MM.1S (cell line): ENCODE results near the gene PPEF1.

Experiments used
- DNase-seq: peaks from one replicate; pipeline ENCODE4 v3.0.0-alpha.2; 2015
- H2AFZ ChIP-seq: fragments of 300-600 bp; sonication (generic); 2 replicates; pipeline ENCODE4 v1.6.0; 2016; ENCODE audit warnings: antibody characterized with exemption, low read length
- H3F3A ChIP-seq: fragments of 300-600 bp; sonication (generic); 2 replicates; pipeline ENCODE4 v1.6.1; 2016; ENCODE audit warnings: mild to moderate bottlenecking, antibody characterized with exemption, low read length, moderate library complexity, mixed read lengths; ENCODE audit not compliant: insufficient read depth
- H3K27ac ChIP-seq: fragments of 300-600 bp; sonication (generic); 2 replicates; pipeline ENCODE4 v1.5.1; 2016; ENCODE audit warnings: mild to moderate bottlenecking, low read length
- H3K27me3 ChIP-seq: fragments of 300-600 bp; sonication (generic); replicated peaks from 2 replicates; pipeline ENCODE4 v1.6.0; 2016; ENCODE audit warnings: low read length; ENCODE audit not compliant: insufficient read depth
- H3K36me3 ChIP-seq: fragments of 300-600 bp; sonication (generic); replicated peaks from 2 replicates; pipeline ENCODE4 v1.6.1; 2016; ENCODE audit warnings: mild to moderate bottlenecking, low read length, mixed read lengths; ENCODE audit not compliant: insufficient read depth
- H3K4me1 ChIP-seq: fragments of 300-600 bp; sonication (generic); 2 replicates; pipeline ENCODE4 v1.6.1; 2016; ENCODE audit warnings: low read length, mixed read lengths
- H3K4me2 ChIP-seq: fragments of 300-600 bp; sonication (generic); 2 replicates; pipeline ENCODE4 v1.6.0; 2016; ENCODE audit warnings: low read depth, low read length
- H3K4me3 ChIP-seq: fragments of 300-600 bp; sonication (generic); 2 replicates; pipeline ENCODE4 v1.5.1; 2016; ENCODE audit warnings: low read length, mixed read lengths
- H3K79me2 ChIP-seq: fragments of 300-600 bp; sonication (generic); 2 replicates; pipeline ENCODE4 v1.6.1; 2016; ENCODE audit warnings: mixed run types, low read length, mixed read lengths
- H3K9ac ChIP-seq: fragments of 300-600 bp; sonication (generic); 2 replicates; pipeline ENCODE4 v1.6.1; 2016; ENCODE audit warnings: low read length, mixed read lengths
- H3K9me2 ChIP-seq: fragments of 300-600 bp; sonication (generic); replicated peaks from 2 replicates; pipeline ENCODE4 v1.6.1; 2016; ENCODE audit warnings: mild to moderate bottlenecking, low read length, mixed read lengths; ENCODE audit not compliant: insufficient read depth
- H3K9me3 ChIP-seq: fragments of 300-600 bp; sonication (generic); replicated peaks from 2 replicates; pipeline ENCODE4 v1.6.1; 2016; ENCODE audit warnings: mild to moderate bottlenecking, low read length, mixed read lengths; ENCODE audit not compliant: insufficient read depth
- H4K20me1 ChIP-seq: fragments of 300-600 bp; sonication (generic); 2 replicates; pipeline ENCODE4 v1.6.1; 2016; ENCODE audit warnings: mild to moderate bottlenecking, low read length, moderate library complexity, mixed read lengths; ENCODE audit not compliant: insufficient read depth
- EZH2 ChIP-seq: fragments of 300-600 bp; sonication (generic); optimal IDR thresholded peaks from 2 replicates; pipeline ENCODE3; 2017; ENCODE audit warnings: low read depth, mild to moderate bottlenecking, antibody characterized with exemption, low read length, mixed read lengths
- EZH2phosphoT487 ChIP-seq: fragments of 300-600 bp; sonication (generic); IDR thresholded peaks from 2 replicates; pipeline ENCODE4 v1.6.1; 2018; ENCODE audit warnings: antibody characterized with exemption, low read length
- TF ChIP-seq, protein P1 (sequence below): fragments of 300-600 bp; sonication (generic); IDR thresholded peaks from 2 replicates; pipeline ENCODE4 v1.5.1; 2016; ENCODE audit warnings: antibody characterized with exemption, low read length, mixed read lengths

The PPEF1 gene

GRCh38 chrX:18682979-18683387 is 24.5 kb upstream of the PPEF1 start:
- TF ChIP-seq EZH2 = no peak
- TF ChIP-seq, protein P1, sequence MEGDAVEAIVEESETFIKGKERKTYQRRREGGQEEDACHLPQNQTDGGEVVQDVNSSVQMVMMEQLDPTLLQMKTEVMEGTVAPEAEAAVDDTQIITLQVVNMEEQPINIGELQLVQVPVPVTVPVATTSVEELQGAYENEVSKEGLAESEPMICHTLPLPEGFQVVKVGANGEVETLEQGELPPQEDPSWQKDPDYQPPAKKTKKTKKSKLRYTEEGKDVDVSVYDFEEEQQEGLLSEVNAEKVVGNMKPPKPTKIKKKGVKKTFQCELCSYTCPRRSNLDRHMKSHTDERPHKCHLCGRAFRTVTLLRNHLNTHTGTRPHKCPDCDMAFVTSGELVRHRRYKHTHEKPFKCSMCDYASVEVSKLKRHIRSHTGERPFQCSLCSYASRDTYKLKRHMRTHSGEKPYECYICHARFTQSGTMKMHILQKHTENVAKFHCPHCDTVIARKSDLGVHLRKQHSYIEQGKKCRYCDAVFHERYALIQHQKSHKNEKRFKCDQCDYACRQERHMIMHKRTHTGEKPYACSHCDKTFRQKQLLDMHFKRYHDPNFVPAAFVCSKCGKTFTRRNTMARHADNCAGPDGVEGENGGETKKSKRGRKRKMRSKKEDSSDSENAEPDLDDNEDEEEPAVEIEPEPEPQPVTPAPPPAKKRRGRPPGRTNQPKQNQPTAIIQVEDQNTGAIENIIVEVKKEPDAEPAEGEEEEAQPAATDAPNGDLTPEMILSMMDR = no peak
- TF ChIP-seq EZH2phosphoT487 = no peak
- Histone ChIP-seq H3K27ac (no peak overlapping the region), H3K9me3 (no peaks in the 10 kb centered on the region), H3K4me1 (no peaks in the 10 kb centered on the region), H3K27me3 (no peaks in the 10 kb centered on the region), H2AFZ (no peak overlapping the region), H3K4me2 (no peak overlapping the region), H3K9ac (no peak overlapping the region), H4K20me1 (no peaks in the 10 kb centered on the region), H3K36me3 (no peaks in the 10 kb centered on the region), H3K4me3 (no peak overlapping the region), H3K79me2 (no peaks in the 10 kb centered on the region), H3K9me2 (no peaks in the 10 kb centered on the region), H3F3A (no peaks in the 10 kb centered on the region)
- DNase-seq = no peak

DNA sequence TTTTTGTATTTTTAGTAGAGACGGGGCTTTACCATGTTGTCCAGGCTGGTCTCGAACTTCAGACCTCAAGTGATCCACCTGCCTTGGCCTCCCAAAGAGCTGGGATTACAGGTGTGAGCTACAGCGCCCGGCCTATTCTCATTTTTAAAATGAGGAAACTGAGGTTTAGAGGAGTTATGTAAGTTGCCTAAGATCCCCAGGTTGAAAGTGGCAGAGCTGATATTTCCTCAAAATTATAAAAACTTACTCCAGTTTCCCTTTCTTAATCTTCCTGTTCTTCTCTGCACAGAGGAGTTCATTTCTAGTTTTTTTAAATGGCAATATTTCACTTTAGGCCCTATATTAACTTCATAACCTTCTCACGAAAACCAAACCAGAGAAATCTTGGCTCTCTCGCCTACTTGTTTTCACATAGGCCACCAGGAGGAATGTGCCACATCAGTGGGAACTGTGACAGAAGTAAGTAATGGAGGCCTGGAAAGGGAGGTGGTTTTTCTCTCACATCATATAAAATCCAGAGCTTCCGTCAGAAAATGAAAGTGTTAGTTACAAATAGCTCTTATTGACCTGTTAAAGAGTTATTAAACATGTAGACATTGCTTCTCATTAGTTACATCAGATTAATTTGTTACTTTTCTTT is 19.5 kb upstream of the PPEF1 start:
- Histone ChIP-seq H3K4me2 (no peak overlapping the region), H4K20me1 (no peaks in the 10 kb centered on the region), H3K79me2 (no peaks in the 10 kb centered on the region), H3K9me3 (no peaks in the 10 kb centered on the region), H3F3A (no peaks in the 10 kb centered on the region), H3K27me3 (no peaks in the 10 kb centered on the region), H2AFZ (no peak overlapping the region), H3K36me3 (no peaks in the 10 kb centered on the region), H3K27ac (no peak overlapping the region), H3K4me1 (no peaks in the 10 kb centered on the region), H3K9me2 (no peaks in the 10 kb centered on the region), H3K9ac (no peak overlapping the region), H3K4me3 (no peak overlapping the region)
- TF ChIP-seq EZH2phosphoT487 (no peak), EZH2 (no peak)
- TF ChIP-seq, protein P1 = no peak
- no peak for DNase-seq

DNA sequence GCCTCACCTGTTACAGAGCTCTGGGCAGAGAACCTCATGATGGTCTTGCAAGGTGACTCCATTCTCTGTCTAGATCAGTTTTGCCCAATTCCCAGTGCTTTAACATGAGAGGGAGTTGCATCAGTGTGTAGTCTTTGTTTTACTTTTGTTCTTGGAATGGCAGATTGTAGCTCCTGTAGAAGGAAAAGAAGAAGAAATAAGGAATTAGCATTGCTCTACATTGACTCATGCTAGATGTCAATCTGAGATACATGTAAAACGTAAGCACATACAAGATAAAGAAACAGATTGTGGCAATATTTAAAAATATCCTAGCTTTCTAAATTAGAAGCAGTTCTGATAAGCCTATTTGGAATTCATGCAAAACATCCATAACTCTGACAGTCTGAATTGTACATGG is 16.0 kb upstream of the PPEF1 start:
- no peaks in the 10 kb centered on the region for H4K20me1 ChIP-seq
- no peak for TF ChIP-seq EZH2phosphoT487
- no peak for TF ChIP-seq EZH2
- TF ChIP-seq, protein P1 = no peak
- H3K9me2 ChIP-seq = no peaks in the 10 kb centered on the region
- H3K4me1 ChIP-seq = no peaks in the 10 kb centered on the region
- H3K9me3 ChIP-seq = no peaks in the 10 kb centered on the region
- no peak for DNase-seq
- no peaks in the 10 kb centered on the region for H3K27me3 ChIP-seq
- H3K79me2 ChIP-seq = no peaks in the 10 kb centered on the region
- H3K9ac ChIP-seq = no peak overlapping the region
- H3K27ac ChIP-seq = no peak overlapping the region
- H3K4me2 ChIP-seq = no peak overlapping the region
- no peak overlapping the region for H2AFZ ChIP-seq
- H3F3A ChIP-seq = no peaks in the 10 kb centered on the region
- no peaks in the 10 kb centered on the region for H3K36me3 ChIP-seq
- H3K4me3 ChIP-seq = no peak overlapping the region
